MG63 (cell line): ENCODE results near the gene SEL1L2. TPM values are rescaled to one million over a fixed set of nuclear protein-coding genes. Genes with fewer than 3 reads are reported as not detected.
A peak's percentile ranks its signal among the peaks of the same experiment; 100 is the strongest.

Experiments used
- DNase-seq: peaks from one replicate; pipeline ENCODE4 v3.0.0-alpha.2; 2020
- H3K27me3 ChIP-seq: fragments of 250-450 bp; sonication (Bioruptor Pico); 2 replicates; pipeline ENCODE4 v1.5.1; 2020; ENCODE audit warnings: mild to moderate bottlenecking, moderate library complexity
- H3K36me3 ChIP-seq: fragments of 250-450 bp; sonication (Bioruptor Pico); 2 replicates; pipeline ENCODE4 v1.5.1; 2020; ENCODE audit warnings: mild to moderate bottlenecking, moderate library complexity
- H3K4me3 ChIP-seq: fragments of 250-450 bp; sonication (Bioruptor Pico); 2 replicates; pipeline ENCODE4 v1.5.1; 2020; ENCODE audit warnings: mild to moderate bottlenecking, moderate library complexity
- H3K9me3 ChIP-seq: fragments of 250-450 bp; sonication (Bioruptor Pico); 2 replicates; pipeline ENCODE4 v1.5.1; 2020; ENCODE audit warnings: mild to moderate bottlenecking, moderate library complexity
- total RNA-seq: library from RNA; depleted of rRNA; stranded (reverse); fragments of >200 nt; shearing (Covaris generic); gene quantifications from 2 replicates; pipeline ENCODE4 v1.2.3, GENCODE V29; 2014; ENCODE audit warnings: low replicate concordance

The SEL1L2 gene
- total RNA-seq, 1 experiment from 2014 or later = not detected

DNA sequence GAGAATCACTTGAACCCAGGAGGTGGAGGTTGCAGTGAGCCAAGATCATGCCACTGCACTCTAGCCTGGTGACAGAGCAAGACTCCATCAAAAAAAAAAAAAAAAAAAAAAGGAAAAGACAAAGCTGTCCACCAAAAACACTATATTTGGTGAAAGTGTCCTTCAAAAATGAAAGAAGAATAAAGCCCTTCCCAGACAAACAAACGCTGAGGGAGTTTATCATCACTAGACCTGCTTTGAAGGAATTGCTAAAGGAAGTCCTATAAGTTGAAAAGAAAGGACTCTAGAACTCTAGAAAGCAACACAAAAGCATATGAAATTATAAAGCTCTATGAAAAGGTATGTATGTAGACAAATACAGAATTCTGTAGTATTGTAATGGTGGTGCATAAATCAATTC, 98.8 kb downstream of the SEL1L2 start:
- H3K4me3 ChIP-seq = no peak overlapping the region
- H3K36me3 ChIP-seq = no peaks in the 10 kb centered on the region
- H3K27me3 ChIP-seq = peaks cover 4% of the 10 kb centered on the region; the same call in 1 of the 2 replicates
- no peak for DNase-seq
- H3K9me3 ChIP-seq = no peaks in the 10 kb centered on the region; the same call in none of the 2 replicates

- DNase-seq = no peak
- H3K36me3 ChIP-seq = no peaks in the 10 kb centered on the region
- H3K27me3 ChIP-seq = peaks cover 4% of the 10 kb centered on the region; the same call in 1 of the 2 replicates
- H3K9me3 ChIP-seq = no peaks in the 10 kb centered on the region
- no peak overlapping the region for H3K4me3 ChIP-seq
These were observed 105.6 kb downstream of the SEL1L2 start for GRCh38 chr20:13884803-13885202.

DNA sequence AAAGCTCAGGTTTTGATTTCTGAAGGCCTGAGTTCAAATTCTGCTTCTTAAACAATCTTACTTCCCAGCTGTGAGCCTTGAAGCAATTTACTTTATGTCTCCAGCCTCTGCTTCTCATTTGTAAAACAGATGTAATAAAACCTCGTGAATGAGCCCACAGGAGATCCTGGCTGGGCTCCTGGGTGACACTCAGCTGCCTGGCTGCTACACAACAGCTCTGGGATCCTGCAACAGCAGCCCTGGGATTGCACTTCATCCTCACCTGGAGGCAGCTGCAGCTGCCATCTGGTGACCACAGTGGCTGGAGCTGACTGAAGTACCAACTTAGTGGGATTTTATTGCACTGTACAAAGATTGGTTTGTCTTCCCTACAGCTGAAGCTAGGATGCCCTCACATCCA, 107.0 kb downstream of the SEL1L2 start:
- peaks cover 4% of the 10 kb centered on the region; the same call in 1 of the 2 replicates for H3K27me3 ChIP-seq
- no peak overlapping the region for H3K4me3 ChIP-seq
- no peaks in the 10 kb centered on the region for H3K36me3 ChIP-seq
- H3K9me3 ChIP-seq = no peaks in the 10 kb centered on the region
- DNase-seq = no peak

DNA sequence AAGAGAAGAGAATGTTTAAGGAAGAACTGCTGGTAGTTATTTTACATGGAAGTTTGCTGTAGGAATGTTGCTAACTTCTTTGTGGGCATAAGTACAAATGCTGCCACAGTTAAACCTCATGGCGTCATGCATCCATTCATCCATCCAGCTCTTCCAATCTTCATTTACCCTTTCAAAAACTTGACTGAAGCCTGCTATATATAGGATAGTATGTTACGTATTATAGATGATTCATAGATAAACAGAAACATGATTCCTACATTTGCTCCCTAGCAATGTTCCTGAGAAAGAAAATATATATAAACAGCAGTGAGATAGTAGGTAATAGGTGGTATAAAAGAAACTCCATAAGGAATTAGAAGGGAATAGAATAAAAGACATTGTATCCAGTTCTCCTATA, 111.8 kb downstream of the SEL1L2 start:
- Histone ChIP-seq H3K9me3 (no peaks in the 10 kb centered on the region), H3K4me3 (no peak overlapping the region), H3K36me3 (no peaks in the 10 kb centered on the region), H3K27me3 (no peaks in the 10 kb centered on the region; the same call in 1 of the 2 replicates)
- DNase-seq = no peak

DNA sequence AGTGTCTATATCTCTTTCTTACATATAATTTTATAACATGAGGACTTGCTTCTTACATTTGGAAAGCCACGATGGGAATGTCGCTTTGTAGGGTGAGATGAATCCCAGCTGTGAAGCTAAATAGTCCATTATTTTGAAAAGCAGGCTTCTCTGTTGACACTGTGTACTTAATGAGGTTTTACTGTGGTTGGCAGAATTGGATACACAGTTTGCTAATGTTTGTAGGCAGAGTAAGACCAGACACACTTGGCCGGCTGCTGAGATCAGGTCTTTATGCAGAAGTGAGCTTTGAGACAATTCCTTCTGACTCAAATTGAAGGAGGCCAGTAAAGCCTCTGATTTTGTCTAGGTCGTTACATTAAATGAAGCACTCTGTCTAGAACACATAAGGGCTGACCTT, 112.6 kb downstream of the SEL1L2 start:
- Histone ChIP-seq H3K36me3 (no peaks in the 10 kb centered on the region), H3K4me3 (no peak overlapping the region), H3K9me3 (no peaks in the 10 kb centered on the region), H3K27me3 (no peaks in the 10 kb centered on the region; the same call in 1 of the 2 replicates)
- no peak for DNase-seq

- H3K9me3 ChIP-seq = no peaks in the 10 kb centered on the region
- H3K4me3 ChIP-seq = no peak overlapping the region
- DNase-seq = no peak
- H3K36me3 ChIP-seq = no peaks in the 10 kb centered on the region
- H3K27me3 ChIP-seq = no peaks in the 10 kb centered on the region; the same call in 1 of the 2 replicates
These were observed 115.1 kb downstream of the SEL1L2 start for GRCh38 chr20:13875265-13875811.

DNA sequence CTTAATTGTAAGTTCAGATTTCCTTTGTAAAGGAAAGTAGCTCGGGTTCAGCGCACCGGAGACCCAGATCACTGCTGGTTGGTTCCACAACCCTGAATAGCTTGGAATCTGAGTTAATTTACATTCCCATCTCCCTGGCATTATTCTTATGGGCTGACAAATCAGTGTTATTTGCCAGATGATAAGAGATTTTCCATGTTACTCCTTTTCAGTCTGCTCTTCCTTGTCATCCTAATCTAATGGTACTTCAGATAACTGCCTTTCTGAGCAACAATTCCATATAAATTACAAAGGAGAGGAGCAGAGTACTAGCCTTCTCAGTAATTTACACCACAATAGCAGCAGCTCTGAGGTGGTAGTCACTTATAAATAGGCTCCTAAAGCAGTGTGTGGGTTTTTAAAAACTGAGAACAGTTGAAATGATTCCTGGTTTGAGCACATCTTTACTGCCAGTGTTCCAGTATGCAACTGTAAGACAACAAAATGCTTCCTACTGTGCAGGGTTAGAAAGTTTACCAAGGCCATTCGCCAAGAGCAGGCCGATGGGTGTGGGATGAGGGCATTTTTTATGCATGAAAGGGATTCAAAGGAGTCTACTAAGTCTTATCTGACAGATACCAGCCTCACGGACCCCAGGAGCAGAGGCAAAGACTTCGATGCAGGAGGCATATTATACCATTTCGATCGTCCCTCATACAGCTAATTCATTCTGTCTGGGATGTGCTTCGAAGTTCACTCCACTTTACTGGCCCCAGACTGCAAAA, 115.8 kb downstream of the SEL1L2 start:
- DNase-seq = no peak
- H3K36me3 ChIP-seq = no peaks in the 10 kb centered on the region
- H3K4me3 ChIP-seq = no peak overlapping the region

GRCh38 chr20:13873831-13874230, 116.6 kb downstream of the SEL1L2 start:
- no peaks in the 10 kb centered on the region for H3K36me3 ChIP-seq
- no peak overlapping the region for H3K4me3 ChIP-seq
- DNase-seq = no peak
- H3K9me3 ChIP-seq = no peaks in the 10 kb centered on the region
- no peaks in the 10 kb centered on the region for H3K27me3 ChIP-seq

More for the DNA sequence above, 115.8 kb downstream of the SEL1L2 start:
- Histone ChIP-seq H3K27me3 (no peaks in the 10 kb centered on the region; the same call in 1 of the 2 replicates), H3K9me3 (no peaks in the 10 kb centered on the region)

- no peak overlapping the region for H3K4me3 ChIP-seq
- no peak for DNase-seq
- H3K36me3 ChIP-seq = no peaks in the 10 kb centered on the region
- H3K9me3 ChIP-seq = no peaks in the 10 kb centered on the region
- H3K27me3 ChIP-seq = no peaks in the 10 kb centered on the region
These were observed 120.2 kb downstream of the SEL1L2 start for GRCh38 chr20:13870170-13870748.

DNA sequence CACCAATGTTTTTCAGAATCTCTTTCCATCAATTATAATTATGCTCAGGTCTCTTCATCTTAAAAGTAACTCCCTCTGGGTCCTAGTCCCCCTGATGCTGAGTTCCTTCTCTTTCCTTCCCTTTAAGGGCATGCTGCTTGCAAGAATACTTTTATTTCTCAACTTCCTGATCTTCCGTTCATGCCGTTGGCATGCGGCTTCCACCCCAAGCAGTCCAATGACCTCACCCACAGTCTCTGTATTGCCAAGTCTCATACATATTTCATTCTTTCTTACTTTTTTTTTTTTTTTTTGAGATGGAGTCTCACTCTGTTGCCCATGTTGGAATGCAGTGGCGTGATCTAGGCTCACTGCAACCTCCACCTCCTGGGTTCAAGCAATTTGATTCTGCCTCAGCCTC, 122.1 kb downstream of the SEL1L2 start:
- Histone ChIP-seq H3K9me3 (no peaks in the 10 kb centered on the region), H3K4me3 (no peak overlapping the region), H3K27me3 (no peaks in the 10 kb centered on the region), H3K36me3 (no peaks in the 10 kb centered on the region)
- peak; percentile 79 for DNase-seq

GRCh38 chr20:13865791-13866351, 124.5 kb downstream of the SEL1L2 start:
- Histone ChIP-seq H3K4me3 (no peak overlapping the region), H3K36me3 (no peaks in the 10 kb centered on the region), H3K9me3 (no peaks in the 10 kb centered on the region), H3K27me3 (no peaks in the 10 kb centered on the region)
- no peak for DNase-seq

DNA sequence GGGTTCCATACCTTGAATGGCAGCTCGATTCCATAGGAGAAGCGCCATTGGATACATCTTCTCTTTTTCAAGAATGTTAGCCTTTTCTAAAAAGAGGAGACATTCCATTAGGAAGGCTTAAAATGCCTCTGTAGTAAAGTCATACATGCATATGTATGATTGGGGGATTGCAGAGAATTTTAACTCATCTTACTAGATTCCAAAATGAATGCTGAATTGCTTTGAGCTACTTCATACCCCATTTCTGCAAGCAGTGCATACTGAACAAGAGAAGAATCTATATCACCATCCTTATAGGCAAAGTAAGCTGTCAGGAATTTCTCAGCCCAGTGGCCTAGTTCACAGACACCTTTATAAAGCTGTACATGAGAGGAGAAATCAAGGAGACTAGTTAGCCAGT, 125.3 kb downstream of the SEL1L2 start:
- Histone ChIP-seq H3K4me3 (no peak overlapping the region), H3K9me3 (no peaks in the 10 kb centered on the region), H3K36me3 (no peaks in the 10 kb centered on the region), H3K27me3 (no peaks in the 10 kb centered on the region)
- no peak for DNase-seq

GRCh38 chr20:13863244-13863643, 127.2 kb downstream of the SEL1L2 start:
- DNase-seq = no peak
- no peak overlapping the region for H3K4me3 ChIP-seq
- no peaks in the 10 kb centered on the region for H3K36me3 ChIP-seq
- H3K27me3 ChIP-seq = no peaks in the 10 kb centered on the region
- no peaks in the 10 kb centered on the region for H3K9me3 ChIP-seq

GRCh38 chr20:13862245-13862644, 128.2 kb downstream of the SEL1L2 start:
- no peak overlapping the region for H3K4me3 ChIP-seq
- no peaks in the 10 kb centered on the region for H3K36me3 ChIP-seq
- DNase-seq = no peak
- no peaks in the 10 kb centered on the region for H3K27me3 ChIP-seq
- H3K9me3 ChIP-seq = no peaks in the 10 kb centered on the region

GRCh38 chr20:13858871-13859270, 131.5 kb downstream of the SEL1L2 start:
- DNase-seq = no peak
- Histone ChIP-seq H3K27me3 (no peaks in the 10 kb centered on the region), H3K4me3 (no peak overlapping the region), H3K36me3 (no peaks in the 10 kb centered on the region), H3K9me3 (no peaks in the 10 kb centered on the region)

DNA sequence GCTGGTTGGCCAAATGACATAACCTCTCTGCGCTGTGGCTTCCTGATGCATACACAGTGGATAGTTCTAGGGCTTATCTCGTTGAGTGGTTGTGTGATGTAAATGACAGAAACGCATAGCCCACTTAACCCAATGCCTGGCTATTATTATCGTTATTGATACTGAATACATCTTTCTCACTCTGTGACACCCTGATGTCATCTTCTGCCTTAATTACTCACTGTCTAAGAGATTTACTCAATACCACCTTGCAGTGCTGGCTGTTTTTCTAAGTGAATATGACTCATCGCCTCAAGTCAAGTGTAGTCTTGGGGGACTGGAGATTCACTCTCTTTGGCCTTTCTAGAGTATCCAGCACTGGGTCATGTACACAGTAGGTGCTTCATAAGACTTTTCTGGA, 132.0 kb downstream of the SEL1L2 start:
- Histone ChIP-seq H3K36me3 (no peaks in the 10 kb centered on the region), H3K27me3 (no peaks in the 10 kb centered on the region), H3K4me3 (no peak overlapping the region), H3K9me3 (no peaks in the 10 kb centered on the region)
- no peak for DNase-seq

GRCh38 chr20:13857961-13858360, 132.5 kb downstream of the SEL1L2 start:
- H3K36me3 ChIP-seq = no peaks in the 10 kb centered on the region
- H3K4me3 ChIP-seq = no peak overlapping the region
- no peaks in the 10 kb centered on the region for H3K27me3 ChIP-seq
- no peaks in the 10 kb centered on the region for H3K9me3 ChIP-seq
- peak; percentile 28 for DNase-seq
